ENCODE data around the gene ZP4. TPM values are rescaled to one million over a fixed set of nuclear protein-coding genes. Genes with fewer than 3 reads are reported as not detected.

ZP4 gene
- total RNA-seq, 1 experiment from 2014 or later: not detected

GRCh38 chr1:237875291-237875690, 15.4 kb downstream of the ZP4 start:
- TF ChIP-seq EZH2 (IDR thresholded peaks at IDR 0.05) (no peak), CTCF (IDR thresholded peaks at IDR 0.05 in 2 of 3, conservative IDR thresholded peaks at IDR 0.05 in 1 of 3; ENCODE audit: borderline replicate concordance in 1 of 3, insufficient read depth in 1 of 3, low read depth in 2 of 3, low read length in 2 of 3) (no peak), SRF (IDR thresholded peaks at IDR 0.05; ENCODE audit: low read depth) (no peak), YY1 (IDR thresholded peaks at IDR 0.05; ENCODE audit: extremely low read depth, insufficient replicate concordance, low read depth, low read length) (no peak), POLR2A (IDR thresholded peaks at IDR 0.05; ENCODE audit: borderline replicate concordance, extremely low read depth, insufficient read depth, insufficient read length) (no peak), ZNF274 (IDR thresholded peaks at IDR 0.05; ENCODE audit: low read depth, low read length) (no peak), FOSL1 (IDR thresholded peaks at IDR 0.05; ENCODE audit: low read depth) (no peak), EGR1 (IDR thresholded peaks at IDR 0.05; ENCODE audit: low read depth) (no peak), MAX (IDR thresholded peaks at IDR 0.05) (no peak)
- TF ChIP-seq, protein P1, sequence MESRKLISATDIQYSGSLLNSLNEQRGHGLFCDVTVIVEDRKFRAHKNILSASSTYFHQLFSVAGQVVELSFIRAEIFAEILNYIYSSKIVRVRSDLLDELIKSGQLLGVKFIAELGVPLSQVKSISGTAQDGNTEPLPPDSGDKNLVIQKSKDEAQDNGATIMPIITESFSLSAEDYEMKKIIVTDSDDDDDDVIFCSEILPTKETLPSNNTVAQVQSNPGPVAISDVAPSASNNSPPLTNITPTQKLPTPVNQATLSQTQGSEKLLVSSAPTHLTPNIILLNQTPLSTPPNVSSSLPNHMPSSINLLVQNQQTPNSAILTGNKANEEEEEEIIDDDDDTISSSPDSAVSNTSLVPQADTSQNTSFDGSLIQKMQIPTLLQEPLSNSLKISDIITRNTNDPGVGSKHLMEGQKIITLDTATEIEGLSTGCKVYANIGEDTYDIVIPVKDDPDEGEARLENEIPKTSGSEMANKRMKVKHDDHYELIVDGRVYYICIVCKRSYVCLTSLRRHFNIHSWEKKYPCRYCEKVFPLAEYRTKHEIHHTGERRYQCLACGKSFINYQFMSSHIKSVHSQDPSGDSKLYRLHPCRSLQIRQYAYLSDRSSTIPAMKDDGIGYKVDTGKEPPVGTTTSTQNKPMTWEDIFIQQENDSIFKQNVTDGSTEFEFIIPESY (IDR thresholded peaks at IDR 0.05; ENCODE audit: extremely low read depth, insufficient replicate concordance, low read length): no peak
- Histone ChIP-seq H3K36me3 (ENCODE audit: control insufficient read depth in 1 of 2, insufficient read depth in 2 of 2, low read length in 2 of 2) (no peaks in the 10 kb centered on the region), H3K4me3 (replicated peaks in 1 of 2; ENCODE audit: low read depth in 1 of 2, low read length in 2 of 2) (no peak overlapping the region), H3K4me2 (ENCODE audit: low read length) (no peak overlapping the region), H3K9me2 (ENCODE audit: insufficient read depth) (no peaks in the 10 kb centered on the region), H3K4me1 (ENCODE audit: control insufficient read depth in 1 of 2, insufficient read depth in 2 of 2, low read length in 2 of 2) (no peaks in the 10 kb centered on the region), H3K27me3 (ENCODE audit: insufficient read depth, low read length) (no peaks in the 10 kb centered on the region), H3K27ac (ENCODE audit: low read depth, low read length) (no peak overlapping the region), H3K79me2 (ENCODE audit: insufficient read depth, low read length) (no peaks in the 10 kb centered on the region), H3K9ac (ENCODE audit: low read length) (no peak overlapping the region), H2AFZ (ENCODE audit: low read depth, low read length, poor library complexity, severe bottlenecking) (no peak overlapping the region), H3K9me3 (ENCODE audit: control insufficient read depth in 1 of 2, insufficient read depth in 1 of 2, low read depth in 1 of 2, low read length in 2 of 2) (peaks cover 0 to 3% of the 10 kb centered on the region in 2 experiments; a peak in 2 of 4 replicates), H4K20me1 (ENCODE audit: insufficient read depth) (no peaks in the 10 kb centered on the region)
- ChIA-PET RAD21 (ENCODE audit: low non-redundant PET in 1 of 2, low total read pairs in 2 of 2, uncharacterized antibody in 2 of 2, unreplicated experiment in 2 of 2) (no interaction called here), POLR2A (no interaction called here), CTCF (no interaction called here)
- intact Hi-C loops (cut with micrococcal nuclease): no loop called here
- ATAC-seq: no peak
- no peak for DNase-seq (ENCODE audit: low read depth, low spot score)
- no TSS peak for BruUV-seq (replicated peaks)

All from HCT116 (cell line).